ENCODE data around the gene ATL1.
A peak's percentile ranks its signal among the peaks of the same experiment; 100 is the strongest.
"Not testable (repeated sequence)": the region's sequence is repeated elsewhere in the genome, so short reads cannot be mapped to it uniquely, and the experiment has no call there.

Gene ATL1

GRCh38 chr14:50538034-50538433, 21.9 kb upstream of the ATL1 start:
- not testable (repeated sequence) for DNase-seq

- no peak for DNase-seq
Measured at GRCh38 chr14:50539051-50539450, 20.9 kb upstream of the ATL1 start.

GRCh38 chr14:50541159-50541567, 18.8 kb upstream of the ATL1 start:
- DNase-seq, result no peak

GRCh38 chr14:50542941-50543418, 17.0 kb upstream of the ATL1 start:
- peak; percentile 51 for DNase-seq

- no peak for DNase-seq
Measured at GRCh38 chr14:50544911-50545310, 15.0 kb upstream of the ATL1 start.

- no peak for DNase-seq
Measured at GRCh38 chr14:50545618-50546017, 14.3 kb upstream of the ATL1 start.

- DNase-seq, result no peak
Measured at GRCh38 chr14:50550294-50550693, 9.7 kb upstream of the ATL1 start.

GRCh38 chr14:50551877-50552276, 8.1 kb upstream of the ATL1 start:
- DNase-seq, result no peak

- DNase-seq, result not testable (repeated sequence)
Measured at GRCh38 chr14:50552796-50553195, 7.1 kb upstream of the ATL1 start.

GRCh38 chr14:50560931-50561285, 963 bp downstream of the ATL1 start:
- peak; percentile 73 for DNase-seq

- DNase-seq, result no peak
Measured at GRCh38 chr14:50562841-50563240, 2.9 kb downstream of the ATL1 start.

GRCh38 chr14:50569714-50570274, 9.8 kb downstream of the ATL1 start:
- DNase-seq, result no peak

- DNase-seq, result no peak
Measured at GRCh38 chr14:50573862-50574261, 13.9 kb downstream of the ATL1 start.

- no peak for DNase-seq
Measured at GRCh38 chr14:50575769-50576168, 15.8 kb downstream of the ATL1 start.

GRCh38 chr14:50577982-50578381, 18.0 kb downstream of the ATL1 start:
- no peak for DNase-seq

GRCh38 chr14:50578433-50578832, 18.5 kb downstream of the ATL1 start:
- DNase-seq, result no peak

- no peak for DNase-seq
Measured at GRCh38 chr14:50590464-50590863, 30.5 kb downstream of the ATL1 start.

GRCh38 chr14:50594577-50595316, 34.8 kb downstream of the ATL1 start:
- DNase-seq, result no peak

GRCh38 chr14:50598765-50599164, 38.8 kb downstream of the ATL1 start:
- no peak for DNase-seq

GRCh38 chr14:50599700-50600444, 39.9 kb downstream of the ATL1 start:
- peak; percentile 35 for DNase-seq

- no peak for DNase-seq
Measured at GRCh38 chr14:50600849-50601248, 40.9 kb downstream of the ATL1 start.

- DNase-seq, result peak; percentile 71
Measured at GRCh38 chr14:50601394-50601793, 41.4 kb downstream of the ATL1 start.

- DNase-seq, result no peak
Measured at GRCh38 chr14:50602035-50602434, 42.1 kb downstream of the ATL1 start.

- no peak for DNase-seq
Measured at GRCh38 chr14:50603565-50603964, 43.6 kb downstream of the ATL1 start.

Measured in HCEC 1CT (cell line).